ENCODE results near the gene MACROD2.

Gene MACROD2

GRCh38 chr20:15171016-15171415 is 1175.7 kb downstream of the MACROD2 start:
- H3K79me2 ChIP-seq (ENCODE audit: insufficient read depth, low read length): no peaks in the 10 kb centered on the region
- no peak overlapping the region for H3K4me3 ChIP-seq (ENCODE audit: insufficient read depth, low read length, poor library complexity, severe bottlenecking)
- H3K36me3 ChIP-seq (ENCODE audit: low read length): no peaks in the 10 kb centered on the region
- H3K27ac ChIP-seq (ENCODE audit: low read depth, low read length): no peak overlapping the region
- H3K4me2 ChIP-seq (ENCODE audit: low read depth, low read length, poor library complexity, severe bottlenecking): no peak overlapping the region
- no peak for TF ChIP-seq EZH2phosphoT487 (conservative IDR thresholded peaks at IDR 0.05; ENCODE audit: low read length)
- TF ChIP-seq CTCF (IDR thresholded peaks at IDR 0.05; ENCODE audit: insufficient read depth, low read length, poor library complexity, severe bottlenecking): no peak
- no peaks in the 10 kb centered on the region for H3K27me3 ChIP-seq (ENCODE audit: low read length)
- no peaks in the 10 kb centered on the region for H4K20me1 ChIP-seq (ENCODE audit: low read depth, low read length)
- H3K9me3 ChIP-seq (ENCODE audit: insufficient read depth, low read length): 0 out of 2 replicates have a peak, but pooled peaks cover 5% of the 10 kb centered on the region
- H3K9me2 ChIP-seq (replicated peaks; ENCODE audit: insufficient read depth, low read length): no peaks in the 10 kb centered on the region
- H2AFZ ChIP-seq (ENCODE audit: low read depth, low read length, severe bottlenecking): no peak overlapping the region
- no peaks in the 10 kb centered on the region for H3F3A ChIP-seq (ENCODE audit: insufficient read depth)
- no peak overlapping the region for H3K9ac ChIP-seq (ENCODE audit: low read length)

GRCh38 chr20:15176929-15177328 is 1181.6 kb downstream of the MACROD2 start:
- Histone ChIP-seq H4K20me1 (ENCODE audit: low read depth, low read length) (no peaks in the 10 kb centered on the region), H3K27me3 (ENCODE audit: low read length) (no peaks in the 10 kb centered on the region), H3K27ac (ENCODE audit: low read depth, low read length) (no peak overlapping the region), H3K9me3 (ENCODE audit: insufficient read depth, low read length) (0 out of 2 replicates have a peak, but pooled peaks cover 5% of the 10 kb centered on the region), H3K9me2 (replicated peaks; ENCODE audit: insufficient read depth, low read length) (no peaks in the 10 kb centered on the region; the same call in 1 of the 2 replicates), H3K4me3 (ENCODE audit: insufficient read depth, low read length, poor library complexity, severe bottlenecking) (no peak overlapping the region), H3K79me2 (ENCODE audit: insufficient read depth, low read length) (no peaks in the 10 kb centered on the region), H3K4me2 (ENCODE audit: low read depth, low read length, poor library complexity, severe bottlenecking) (no peak overlapping the region), H3F3A (ENCODE audit: insufficient read depth) (no peaks in the 10 kb centered on the region), H3K36me3 (ENCODE audit: low read length) (no peaks in the 10 kb centered on the region), H2AFZ (ENCODE audit: low read depth, low read length, severe bottlenecking) (no peak overlapping the region), H3K9ac (ENCODE audit: low read length) (no peak overlapping the region)
- TF ChIP-seq EZH2phosphoT487 (conservative IDR thresholded peaks at IDR 0.05; ENCODE audit: low read length) (no peak), CTCF (IDR thresholded peaks at IDR 0.05; ENCODE audit: insufficient read depth, low read length, poor library complexity, severe bottlenecking) (no peak)

DNA sequence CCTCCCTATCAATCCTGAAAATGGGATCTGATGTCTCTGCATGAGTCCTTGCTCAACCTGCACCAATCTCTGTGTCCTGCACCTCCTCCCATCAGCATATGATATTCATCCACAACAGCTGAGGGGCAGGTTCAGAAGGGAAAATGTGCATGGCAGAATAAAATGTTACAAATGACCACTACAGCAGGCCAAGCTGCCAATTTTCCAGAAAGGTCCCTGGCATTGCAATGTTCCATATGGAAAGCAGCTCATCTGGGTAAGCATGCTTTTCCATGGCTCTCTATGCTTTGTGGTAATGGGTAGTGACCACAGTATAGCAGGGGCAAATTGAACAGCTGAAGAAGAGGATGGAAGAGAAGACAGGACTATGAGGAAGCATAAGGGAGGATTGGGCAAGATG is 1183.3 kb downstream of the MACROD2 start:
- no peak overlapping the region for H3K27ac ChIP-seq (ENCODE audit: low read depth, low read length)
- no peaks in the 10 kb centered on the region for H3F3A ChIP-seq (ENCODE audit: insufficient read depth)
- H3K9ac ChIP-seq (ENCODE audit: low read length): no peak overlapping the region
- no peak overlapping the region for H3K4me2 ChIP-seq (ENCODE audit: low read depth, low read length, poor library complexity, severe bottlenecking)
- TF ChIP-seq CTCF (IDR thresholded peaks at IDR 0.05; ENCODE audit: insufficient read depth, low read length, poor library complexity, severe bottlenecking) (no peak), EZH2phosphoT487 (conservative IDR thresholded peaks at IDR 0.05; ENCODE audit: low read length) (no peak)
- no peaks in the 10 kb centered on the region for H3K79me2 ChIP-seq (ENCODE audit: insufficient read depth, low read length)
- no peak overlapping the region for H2AFZ ChIP-seq (ENCODE audit: low read depth, low read length, severe bottlenecking)
- H3K9me3 ChIP-seq (ENCODE audit: insufficient read depth, low read length): 0 out of 2 replicates have a peak, but pooled peaks cover 5% of the 10 kb centered on the region
- no peaks in the 10 kb centered on the region for H3K27me3 ChIP-seq (ENCODE audit: low read length)
- H4K20me1 ChIP-seq (ENCODE audit: low read depth, low read length): no peaks in the 10 kb centered on the region
- H3K9me2 ChIP-seq (replicated peaks; ENCODE audit: insufficient read depth, low read length): no peaks in the 10 kb centered on the region; the same call in 1 of the 2 replicates
- no peaks in the 10 kb centered on the region for H3K36me3 ChIP-seq (ENCODE audit: low read length)
- H3K4me3 ChIP-seq (ENCODE audit: insufficient read depth, low read length, poor library complexity, severe bottlenecking): no peak overlapping the region
